Adrenal gland (tissue), 12 donors: Measurements from ENCODE around the gene VSIG10. TPM values are rescaled to one million over a fixed set of nuclear protein-coding genes. Genes with fewer than 3 reads are reported as not detected.

Experiments
- DNase-seq, 7 donors: peaks; one replicate each; pipeline ENCODE4 v3.0.0-alpha.2; 2019 to 2020
- H3K27ac ChIP-seq, 5 donors: fragments of 200-600 bp; sonication (generic) in 4 of 5; 1 replicate in 3 of 5; 2 replicates in 2 of 5; pipeline versions ENCODE4 v1.5.1 to v1.8.0; 2016 to 2020; ENCODE audit warnings: mild to moderate bottlenecking in 1 of 5
- H3K27me3 ChIP-seq: fragments of 200-600 bp; 2 replicates; pipeline ENCODE4 v1.8.0; 2021
- H3K36me3 ChIP-seq, 2 donors: fragments of 200-600 bp; replicated peaks in 1 of 2; 1 replicate in 1 of 2; 2 replicates in 1 of 2; pipeline versions ENCODE4 v1.5.1 to v1.8.0; 2018 to 2022
- H3K4me1 ChIP-seq, 2 donors: fragments of 200-600 bp; replicated peaks in 1 of 2; 1 replicate in 1 of 2; 2 replicates in 1 of 2; pipeline versions ENCODE4 v1.5.1 to v1.8.0; 2018 to 2021
- H3K4me3 ChIP-seq, 4 donors: fragments of 200-600 bp; sonication (generic) in 3 of 4; one replicate each; pipeline ENCODE4 v1.5.1; 2016 to 2018
- H3K9me3 ChIP-seq, 3 donors: fragments of 200-600 bp; sonication (generic) in 1 of 3; replicated peaks in 1 of 3; 1 replicate in 2 of 3; 2 replicates in 1 of 3; pipeline versions ENCODE4 v1.5.1 to v1.8.0; 2016 to 2021
- CTCF ChIP-seq, 6 experiments: fragments of 450-650 bp in 4 of 6; fragments of 200-600 bp in 2 of 6; sonication (generic) in 1 of 6; IDR thresholded peaks; 1 replicate in 5 of 6; 2 replicates in 1 of 6; pipeline versions ENCODE4 v1.5.1 to v1.8.0; 2016 to 2021; ENCODE audit warnings: antibody characterized with exemption in 6 of 6, mild to moderate bottlenecking in 2 of 6, moderate library complexity in 1 of 6
- POLR2A ChIP-seq, 2 donors: fragments of 450-650 bp; IDR thresholded peaks; one replicate each; pipeline ENCODE4 v1.6.1; 2017; ENCODE audit warnings: antibody characterized with exemption in 2 of 2, mild to moderate bottlenecking in 2 of 2, moderate library complexity in 1 of 2
- WGBS, 4 donors: extraction: QIAGEN DNeasy Blood & Tissue Kit in 2 of 4; methylation state at CpG; one replicate each; pipeline versions ENCODE4 v1.1.5 to v1.1.7; 2013 to 2017; 5-methylcytosine and 5-hydroxymethylcytosine counted together
- intact Hi-C, 2 donors: fragments of 100-400 bp; cut with DNase I; formaldehyde crosslinking; loops; one replicate each; pipeline versions ENCODE4 v1.14.1 to v1.15.0; 2022 to 2023
- polyA plus RNA-seq, 3 donors: library from polyadenylated mRNA; stranded (reverse); fragments of 200-250 nt in 2 of 3; fragments of 350-450 nt in 1 of 3; fragmentation: Illumina TruSeq in 1 of 3; extraction: RNeasy Lipid Tissue Mini Kit (QIAGEN cat#74804) in 1 of 3; gene quantifications; one replicate each; pipeline ENCODE4 v1.2.3, GENCODE V29; 2013 to 2014
- total RNA-seq, 9 donors: library from RNA; depleted of rRNA in 4 of 9; stranded (reverse); fragments of >200 nt in 4 of 9; fragments of 120-200 nt in 1 of 9; fragmentation: NEBNext Ultra II Directional in 1 of 9; extraction: Animal tissue kit (Norgen Biotek cat#: 25700) in 1 of 9; gene quantifications; one replicate each; pipeline versions ENCODE4 v1.1.0 to v1.2.4, GENCODE V29; 2013 to 2023
- donor health status: healthy with polysubstance abuse.
- donor health status: Bipolar disorder and iron deficiency.
- donor health status: DM: yes; HTN: yes; CAD: no.
- donor health status: DM: no; HTN: no; CAD: no.
- donor health status: DM: no; HTN: no; CAD: no.
- donor health status: DM: yes; HTN: yes; CAD: no.

VSIG10 gene
- total and polyA plus RNA-seq, 12 donors, result 22.6 to 87.6 (median 53.0) TPM

- H3K4me3 ChIP-seq, result no peak overlapping the region
- intact Hi-C loops, result no loop called here
- TF ChIP-seq POLR2A (IDR thresholded peaks at IDR 0.05) (no peak), CTCF (IDR thresholded peaks at IDR 0.05) (no peak)
- H3K36me3 ChIP-seq, result no peaks in the 10 kb centered on the region
- DNase-seq, result no peak
- H3K27me3 ChIP-seq, result no peaks in the 10 kb centered on the region
- no peak overlapping the region for H3K27ac ChIP-seq
- H3K4me1 ChIP-seq, result peaks cover 16 to 24% of the 10 kb centered on the region in 2 donors
- H3K9me3 ChIP-seq, result no peaks in the 10 kb centered on the region
- 82 to 94% (median 93%) methylated on average over 2 to 5 of the region's 5 CpGs for WGBS, 4 donors
Measured at GRCh38 chr12:118127867-118128266, 24.1 kb upstream of the VSIG10 start.

DNA sequence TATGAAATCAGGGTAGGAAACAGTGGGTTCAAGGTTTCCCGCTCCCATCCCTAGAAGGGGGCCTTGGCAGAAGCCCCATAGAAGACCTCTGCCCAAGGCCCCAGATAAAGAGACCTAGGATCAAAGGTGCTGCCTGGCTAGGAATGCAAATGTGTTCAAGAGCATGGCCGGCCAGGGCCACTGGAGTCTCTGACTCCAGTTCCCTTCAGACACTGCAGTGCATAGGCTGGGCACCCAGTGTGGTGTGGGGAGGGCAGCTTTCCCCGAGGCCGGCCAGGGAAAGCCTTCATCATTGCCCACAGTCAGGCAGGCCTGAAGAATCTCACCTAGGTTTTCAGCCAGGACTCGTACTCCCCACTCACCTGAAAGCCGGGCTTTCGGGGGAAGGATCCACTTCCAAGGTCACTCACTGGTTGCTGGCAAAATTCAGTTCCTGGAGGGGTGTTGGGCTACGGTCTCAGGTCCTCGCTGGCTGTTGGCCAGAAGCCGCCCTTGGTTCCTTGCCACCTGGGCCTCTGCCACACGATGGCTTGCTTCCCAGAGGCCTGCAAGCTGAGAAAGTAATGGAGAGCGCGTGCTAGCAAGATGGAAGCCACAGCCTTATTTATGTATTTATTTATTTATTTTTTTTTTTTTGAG lies 22.4 kb upstream of the VSIG10 start:
- DNase-seq, result peak; percentile 81 to 97 (median 93)
- H3K4me3 ChIP-seq, result no peak overlapping the region
- H3K4me1 ChIP-seq, result peaks cover 14 to 15% of the 10 kb centered on the region in 2 donors
- H3K27ac ChIP-seq, result peak overlapping the region; percentile 66 to 89 (median 79)
- WGBS, 4 donors, result 35 to 49% (median 42%) methylated on average over 5 to 13 of the region's 13 CpGs
- no peaks in the 10 kb centered on the region for H3K9me3 ChIP-seq
- TF ChIP-seq CTCF (IDR thresholded peaks at IDR 0.05), result no peak
- TF ChIP-seq POLR2A (IDR thresholded peaks at IDR 0.05), result peak in 1 of 2 donors; percentile 27
- no peaks in the 10 kb centered on the region for H3K36me3 ChIP-seq
- intact Hi-C loops, result no loop called here
- H3K27me3 ChIP-seq, result no peaks in the 10 kb centered on the region

DNA sequence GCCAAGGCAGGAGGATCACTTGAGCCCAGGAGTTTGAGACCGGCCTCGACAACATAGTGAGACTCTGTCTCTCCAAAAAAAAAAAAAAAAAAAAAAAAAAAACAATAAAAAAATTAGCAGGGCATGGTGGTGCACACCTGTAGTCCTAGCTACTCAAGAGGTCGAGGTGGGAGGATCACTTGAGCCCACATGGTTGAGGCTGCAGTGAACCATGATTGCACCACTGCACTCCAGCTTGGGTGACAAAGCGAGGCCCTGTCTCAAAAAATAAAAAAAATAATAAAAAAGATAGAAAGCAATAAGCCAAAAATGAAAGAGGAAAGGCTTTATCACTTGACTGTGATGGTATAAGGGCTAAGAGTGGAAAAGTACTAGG lies 21.9 kb upstream of the VSIG10 start:
- no peak overlapping the region for H3K4me3 ChIP-seq
- H3K27ac ChIP-seq, result peak overlapping the region; percentile 66 to 89 (median 79)
- TF ChIP-seq CTCF (IDR thresholded peaks at IDR 0.05) (no peak), POLR2A (IDR thresholded peaks at IDR 0.05) (no peak)
- WGBS, 4 donors, result 57 to 74% (median 65%) methylated on average over 4 of the region's 4 CpGs
- H3K27me3 ChIP-seq, result no peaks in the 10 kb centered on the region
- no peaks in the 10 kb centered on the region for H3K36me3 ChIP-seq
- intact Hi-C loops, result no loop called here
- peaks cover 14 to 20% of the 10 kb centered on the region in 2 donors for H3K4me1 ChIP-seq
- peak in 3 of 7 donors; percentile 46 to 60 (median 59) for DNase-seq
- no peaks in the 10 kb centered on the region for H3K9me3 ChIP-seq

DNA sequence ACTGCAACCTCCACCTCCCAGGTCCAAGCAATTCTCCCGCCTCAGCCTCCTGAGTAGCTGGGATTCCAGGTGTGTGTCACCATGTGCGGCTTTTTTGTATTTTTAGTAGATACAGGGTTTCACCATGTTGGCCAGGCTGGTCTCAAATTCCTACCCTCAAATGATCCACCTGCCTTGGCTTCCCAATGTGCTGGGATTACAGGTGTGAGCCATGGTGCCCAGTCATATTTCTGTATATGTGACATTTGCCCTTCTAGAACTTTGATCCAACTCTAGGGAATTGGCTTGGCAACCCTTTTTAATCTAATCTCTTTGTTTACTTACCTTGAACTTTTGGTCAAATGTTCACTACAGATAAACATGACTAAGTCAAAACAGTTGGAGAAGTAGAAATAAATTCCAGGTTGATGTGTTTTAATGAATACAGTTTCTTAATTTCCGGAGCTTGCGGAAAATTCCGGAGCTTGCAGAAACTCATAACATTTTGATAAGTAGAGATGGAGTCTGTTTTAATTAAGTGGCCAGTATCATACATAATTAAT lies 20.6 kb upstream of the VSIG10 start:
- intact Hi-C loops, result no loop called here
- no peak overlapping the region for H3K4me3 ChIP-seq
- no peak for TF ChIP-seq POLR2A (IDR thresholded peaks at IDR 0.05)
- TF ChIP-seq CTCF (IDR thresholded peaks at IDR 0.05), result no peak
- peak overlapping the region in 4 of 5 donors; percentile 7 to 85 (median 60) for H3K27ac ChIP-seq
- WGBS, 4 donors, result 53 to 62% (median 59%) methylated on average over 4 to 5 of the region's 5 CpGs
- no peak for DNase-seq
- H3K27me3 ChIP-seq, result no peaks in the 10 kb centered on the region
- no peaks in the 10 kb centered on the region for H3K36me3 ChIP-seq
- no peaks in the 10 kb centered on the region for H3K9me3 ChIP-seq
- peaks cover 14 to 25% of the 10 kb centered on the region in 2 donors for H3K4me1 ChIP-seq
